ENCODE measurements around the gene TP53I13.

Gene TP53I13

DNA sequence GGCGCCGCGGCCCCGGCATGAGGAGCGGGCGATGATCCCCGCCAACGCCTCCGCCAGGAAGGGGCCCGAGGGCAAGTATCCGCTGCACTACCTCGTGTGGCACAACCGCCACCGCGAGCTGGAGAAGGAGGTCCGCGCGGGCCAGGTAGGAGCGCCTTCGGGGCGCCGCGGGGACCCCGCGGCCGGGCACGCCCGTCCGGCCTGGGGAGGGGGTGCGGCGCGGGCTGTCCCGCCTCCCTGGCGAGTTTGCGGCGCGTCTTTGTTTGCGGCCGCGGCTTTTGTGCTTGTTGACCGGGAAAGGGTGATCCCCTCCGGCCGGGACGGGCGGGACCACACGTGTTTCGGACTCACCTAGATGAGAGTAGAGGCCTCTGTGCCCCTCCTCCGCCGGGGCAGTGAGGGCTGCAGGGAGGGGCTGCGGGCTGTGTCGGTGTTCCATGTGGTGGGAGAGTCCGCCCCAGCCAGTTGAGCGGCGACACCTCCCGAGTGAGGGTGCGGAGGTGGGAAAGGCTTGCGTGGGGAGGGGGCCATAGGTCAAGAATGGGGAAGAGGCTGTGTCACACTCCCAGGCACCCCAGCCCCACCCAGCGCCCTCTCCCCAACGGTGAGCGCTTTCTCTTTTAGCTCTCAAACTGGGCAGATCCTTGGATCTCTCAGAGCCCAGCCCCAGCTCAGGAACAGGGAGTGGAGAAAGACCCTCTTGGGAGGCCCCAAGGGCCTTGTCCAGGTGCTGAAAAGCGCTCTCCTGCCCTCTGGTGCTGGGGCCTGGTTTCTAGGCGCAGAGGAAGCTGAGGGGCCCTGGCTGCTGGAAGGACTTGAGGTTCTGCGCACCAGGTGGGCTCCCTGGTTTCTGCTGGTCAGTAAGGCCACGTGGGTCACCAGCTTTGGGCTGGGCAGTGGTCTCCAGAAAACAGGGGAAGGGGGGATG, 25.4 kb downstream of the TP53I13 start:
- DNase-seq, result peak in 3 of 4 experiments; percentile 17 to 50 (median 26)

DNA sequence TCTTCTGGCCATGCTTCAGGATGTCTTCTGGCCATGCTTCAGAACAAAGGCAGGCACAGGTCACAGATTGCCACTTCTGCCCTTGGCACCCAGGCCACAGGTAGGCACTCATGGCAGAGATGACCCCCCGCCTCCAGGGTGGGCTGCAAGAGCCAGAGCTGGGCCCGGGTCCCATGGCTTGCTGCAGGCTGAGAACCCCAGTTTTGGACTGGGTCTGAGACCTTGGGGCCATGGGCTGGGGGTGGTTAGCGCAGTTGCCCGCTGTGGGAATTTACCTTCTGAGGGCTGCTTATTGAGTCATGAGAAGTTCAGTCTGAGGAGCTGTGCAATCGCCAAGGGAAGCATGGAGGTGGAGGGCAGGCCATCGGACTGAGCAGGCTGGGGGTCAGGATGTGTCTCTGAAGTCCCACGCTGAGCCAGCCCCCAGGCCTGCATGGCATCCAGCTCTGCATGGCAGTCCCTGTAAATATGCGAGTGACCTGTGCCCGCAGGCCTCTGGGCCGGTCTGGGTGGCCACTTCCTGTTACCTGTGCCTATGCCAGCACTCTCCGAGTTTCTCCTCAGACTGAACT, 26.1 kb downstream of the TP53I13 start:
- DNase-seq, result no peak

DNA sequence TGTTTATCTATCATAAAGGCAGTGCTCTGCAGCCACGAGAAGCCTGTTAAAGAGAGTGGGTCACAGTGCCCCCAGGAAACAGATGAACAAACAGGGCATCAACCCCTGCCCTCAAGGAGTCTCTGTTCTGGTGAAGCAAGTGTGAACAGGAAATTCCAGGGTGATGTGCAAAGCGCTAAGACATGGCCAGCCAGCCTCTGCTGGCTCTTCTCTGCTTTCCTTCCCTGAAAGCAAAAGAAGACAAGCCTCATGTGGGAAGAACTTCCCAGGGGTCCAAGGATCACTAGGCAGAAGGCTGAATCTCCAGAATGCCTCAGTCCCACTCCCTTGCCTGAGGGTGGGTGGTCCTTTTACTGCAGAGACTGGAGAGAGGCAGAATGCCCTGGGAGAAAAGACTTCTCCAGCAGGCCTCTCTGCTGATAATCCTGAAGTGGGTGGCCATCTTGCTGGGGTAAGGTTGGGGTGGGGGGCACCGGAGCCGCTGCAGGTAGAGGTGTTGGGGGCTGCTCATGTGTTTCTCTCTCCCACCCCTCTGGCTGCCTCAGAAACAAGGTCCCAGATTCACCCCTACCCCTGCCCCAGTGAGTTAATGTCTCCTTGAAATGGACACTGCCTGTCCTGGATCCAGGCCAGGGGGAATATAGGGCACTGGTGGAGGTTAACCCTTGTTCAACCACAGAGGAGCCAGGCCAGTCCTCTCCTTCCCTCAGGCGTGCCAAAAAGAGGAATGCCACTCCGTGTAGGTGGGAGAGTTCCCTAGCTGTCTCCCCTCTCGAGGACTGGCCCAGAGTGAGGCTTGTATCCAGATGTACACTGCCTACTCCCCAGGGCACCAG, 26.8 kb downstream of the TP53I13 start:
- no peak for DNase-seq

DNA sequence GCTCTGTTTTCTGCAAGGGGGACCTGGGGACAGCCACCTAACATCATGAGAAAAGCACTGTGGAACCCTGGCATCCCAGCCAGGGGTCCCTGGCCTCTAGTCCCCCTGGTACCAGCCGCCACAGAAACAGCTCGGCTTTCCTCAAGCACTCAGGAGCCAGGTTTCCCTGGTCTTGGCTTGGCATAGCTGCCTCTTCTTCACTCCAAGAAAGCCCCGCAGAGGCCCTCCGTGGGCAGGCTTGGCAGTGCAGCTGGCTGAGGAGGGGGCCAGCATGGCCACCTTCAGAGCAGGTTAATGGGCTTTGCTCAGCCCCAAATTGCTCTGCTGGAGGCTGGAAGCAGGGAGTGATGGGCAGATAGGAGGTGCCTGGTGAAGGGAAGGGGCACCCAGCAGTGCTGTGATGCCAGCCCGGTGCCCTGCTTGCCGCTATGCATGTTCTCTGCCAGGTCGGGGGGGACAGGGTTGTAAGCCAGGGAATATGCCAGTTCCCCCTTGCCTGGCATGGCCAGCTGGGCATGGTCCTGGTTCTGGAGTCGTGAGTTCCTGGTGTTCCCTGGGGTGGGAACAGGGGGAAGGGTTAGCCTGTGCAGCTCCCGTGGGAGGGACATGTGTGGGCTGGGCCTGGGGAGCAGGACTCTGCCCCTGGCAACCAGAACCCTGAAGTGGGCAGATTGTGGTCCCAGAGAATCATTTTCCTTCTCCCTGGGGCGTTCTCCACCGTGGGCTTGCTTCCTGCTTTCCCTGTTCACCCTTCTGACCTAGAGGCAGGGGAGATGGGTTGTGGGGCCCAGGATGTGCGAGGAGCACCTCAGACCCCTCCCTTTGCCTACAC, 27.7 kb downstream of the TP53I13 start:
- DNase-seq, result no peak

DNA sequence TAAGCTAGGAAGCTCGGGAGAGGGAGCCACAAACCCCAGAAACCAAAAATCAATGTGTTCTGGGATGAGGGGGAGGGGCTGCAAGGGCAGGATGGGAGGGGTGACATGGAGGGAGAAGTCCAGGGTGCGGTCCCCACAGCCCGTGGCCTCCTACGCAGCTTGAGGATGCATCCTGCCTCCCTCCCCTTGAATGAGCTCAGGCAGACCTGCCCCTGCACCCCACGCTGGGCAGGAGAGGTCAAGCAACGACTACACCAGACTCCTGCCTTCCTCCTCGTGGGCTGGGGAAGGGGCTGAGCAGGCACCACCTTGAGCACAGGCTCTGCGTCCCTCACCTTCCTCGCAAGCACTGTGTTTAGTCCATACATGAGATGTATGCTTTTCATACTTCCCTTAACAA, 28.3 kb downstream of the TP53I13 start:
- DNase-seq, result no peak

DNA sequence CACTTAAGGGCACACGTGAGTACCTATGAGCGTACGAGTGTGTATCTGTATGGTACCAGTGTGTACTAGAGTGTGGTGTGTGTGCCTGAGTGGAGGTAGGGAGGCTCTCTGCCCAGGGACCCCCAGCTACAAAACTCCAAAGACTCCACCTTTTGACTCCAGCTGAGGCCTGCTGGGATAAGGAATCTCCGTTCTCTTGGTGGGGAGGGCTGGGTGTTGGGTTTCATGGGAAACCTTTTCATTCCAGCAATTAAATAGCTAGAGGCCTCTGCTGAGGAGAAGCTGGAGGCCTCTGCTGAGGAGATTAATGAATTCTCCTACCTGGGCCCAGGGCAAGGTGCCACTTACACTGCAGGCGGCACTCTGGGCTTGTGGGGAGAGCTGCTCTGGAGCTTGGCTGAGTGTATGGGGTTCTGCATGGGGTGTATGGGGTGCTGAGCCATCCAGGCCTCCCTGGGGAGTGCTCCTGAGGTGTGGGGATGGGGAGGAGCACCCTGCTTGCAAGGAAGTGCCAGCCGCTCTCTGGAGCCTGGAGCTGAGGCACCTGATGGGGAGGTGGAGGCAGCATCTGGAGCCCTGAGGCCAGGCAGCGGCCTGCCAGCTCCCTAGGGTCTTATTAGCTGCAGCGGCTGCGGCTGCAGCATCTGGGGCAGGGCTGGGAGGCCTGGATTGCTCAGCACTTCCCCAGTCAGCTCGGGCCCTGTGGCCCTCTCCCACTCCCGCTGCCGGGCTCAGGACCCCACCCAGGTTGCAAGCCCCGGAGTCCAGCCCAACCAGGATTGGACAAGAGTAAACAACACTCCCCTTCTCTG, 29.1 kb downstream of the TP53I13 start:
- DNase-seq, result no peak

DNA sequence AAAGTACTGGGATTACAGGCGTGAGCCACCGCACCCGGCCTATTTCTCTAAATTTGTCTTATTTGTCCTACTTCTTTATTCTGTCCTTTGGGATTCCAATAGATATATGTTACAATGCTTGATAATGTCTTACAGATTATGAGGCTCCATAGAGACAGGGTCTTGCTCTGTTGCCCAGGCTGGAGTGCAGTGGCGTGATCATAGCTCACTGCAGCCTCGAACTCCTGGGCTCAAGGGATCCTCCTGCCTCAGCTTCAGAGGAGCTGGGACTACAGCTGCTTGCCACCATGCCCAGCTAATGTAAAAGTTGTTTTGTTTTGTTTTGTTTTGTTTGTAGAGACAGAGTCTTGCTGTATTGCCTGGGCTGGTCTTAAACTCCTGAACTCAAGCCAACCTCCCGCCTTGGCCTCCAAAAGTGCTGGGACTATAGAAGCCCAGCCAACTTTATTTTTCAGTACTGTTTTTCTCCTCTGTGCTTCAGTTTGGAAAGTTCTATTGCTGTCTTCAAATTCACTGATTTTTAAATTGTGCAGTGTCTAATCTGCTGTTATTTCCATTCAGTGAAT, 34.7 kb downstream of the TP53I13 start:
- no peak for DNase-seq

DNA sequence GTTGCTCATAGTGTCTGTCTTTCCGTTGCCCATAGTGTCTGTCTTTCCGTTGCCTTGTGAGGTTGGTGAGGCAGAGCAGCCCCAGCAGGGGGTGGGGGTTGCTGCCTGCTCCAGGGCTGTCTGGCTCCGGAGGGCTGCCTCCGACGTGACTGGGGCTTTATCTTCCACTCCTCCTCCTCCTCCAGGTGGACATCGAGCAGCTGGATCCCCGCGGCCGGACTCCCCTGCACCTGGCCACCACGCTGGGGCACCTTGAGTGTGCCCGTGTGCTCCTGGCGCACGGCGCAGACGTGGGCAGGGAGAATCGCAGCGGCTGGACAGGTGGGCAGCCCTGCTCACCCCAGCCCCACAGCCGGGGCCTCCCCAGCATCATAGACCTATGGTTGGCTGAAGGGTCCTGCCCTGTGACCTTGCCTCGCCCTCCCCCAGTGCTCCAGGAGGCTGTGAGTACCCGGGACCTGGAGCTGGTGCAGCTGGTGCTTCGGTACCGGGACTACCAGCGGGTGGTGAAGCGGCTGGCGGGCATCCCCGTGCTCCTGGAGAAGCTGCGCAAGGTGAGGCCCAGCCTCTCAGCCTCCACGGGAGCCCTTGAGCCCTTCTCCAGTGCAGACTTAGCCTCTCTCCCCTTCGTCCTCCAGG, 39.2 kb downstream of the TP53I13 start:
- no peak for DNase-seq

DNA sequence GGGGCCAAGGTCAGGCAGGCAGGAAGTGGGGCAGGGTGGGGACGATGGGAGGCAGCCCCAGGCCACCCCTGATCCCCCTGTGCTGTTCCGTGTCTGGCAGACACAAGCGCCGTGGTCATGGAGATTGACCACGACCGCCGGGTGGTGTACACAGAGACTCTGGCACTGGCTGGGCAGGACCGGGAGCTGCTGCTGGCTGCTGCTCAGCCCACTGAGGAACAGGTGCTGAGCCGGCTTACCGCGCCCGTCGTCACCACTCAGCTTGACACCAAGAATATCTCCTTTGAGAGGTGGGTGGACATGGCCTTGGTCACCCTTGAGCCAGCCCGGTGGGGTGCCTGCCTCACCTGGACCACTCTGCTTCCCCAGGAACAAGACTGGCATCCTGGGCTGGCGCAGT, 40.5 kb downstream of the TP53I13 start:
- no peak for DNase-seq

DNA sequence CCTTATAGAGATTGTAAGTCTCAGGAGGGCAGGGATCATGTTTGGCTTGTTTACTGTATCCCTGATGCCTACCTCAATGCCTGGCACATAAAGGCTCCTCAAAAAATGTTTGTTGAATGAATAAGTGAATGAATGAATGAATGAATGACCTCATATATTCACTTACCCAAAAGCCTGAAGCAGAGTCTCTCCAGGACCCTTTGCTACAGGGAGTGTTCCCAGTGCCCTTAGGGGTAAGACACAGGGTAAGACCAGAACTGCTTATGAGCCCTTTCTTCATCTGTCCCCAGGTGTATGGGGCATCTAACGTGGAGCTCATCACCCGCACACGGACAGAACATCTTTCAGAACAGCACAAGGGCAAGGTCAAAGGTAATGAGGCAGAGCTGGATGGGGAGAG, 41.9 kb downstream of the TP53I13 start:
- DNase-seq, result no peak

DNA sequence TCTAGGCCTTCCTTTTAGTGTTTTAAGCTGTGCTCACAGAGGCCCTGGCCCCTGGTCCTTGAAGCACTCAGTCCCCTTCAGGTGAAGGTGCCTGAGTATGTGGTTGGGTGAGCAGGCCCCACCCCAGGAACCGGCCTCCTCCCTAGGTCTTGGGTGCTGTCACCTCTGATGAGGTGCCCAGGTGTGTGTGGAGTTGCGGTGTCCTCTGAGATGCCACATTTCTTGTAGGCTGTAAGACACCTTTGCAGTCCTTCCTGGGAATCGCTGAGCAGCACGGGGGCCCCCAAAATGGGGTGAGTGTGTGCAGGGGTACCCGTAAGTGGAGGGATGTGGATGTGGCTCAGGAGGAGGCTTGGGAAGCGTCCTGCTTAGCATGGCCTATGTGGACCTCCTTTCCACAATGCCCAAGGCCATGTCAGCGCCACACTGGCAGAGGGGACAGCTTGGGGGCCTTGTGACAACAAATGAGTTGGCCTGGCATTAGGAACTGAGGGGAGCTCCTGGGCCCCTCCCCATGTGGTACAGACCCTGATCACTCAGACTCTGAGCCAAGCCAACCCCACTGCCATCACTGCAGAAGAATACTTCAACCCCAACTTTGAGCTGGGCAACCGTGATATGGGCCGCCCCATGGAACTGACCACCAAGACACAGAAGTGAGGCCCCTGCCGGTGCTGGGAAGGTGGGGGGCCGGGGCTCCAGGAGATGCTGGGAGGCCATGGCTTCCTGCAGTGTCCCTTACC, 43.0 kb downstream of the TP53I13 start:
- no peak for DNase-seq

DNA sequence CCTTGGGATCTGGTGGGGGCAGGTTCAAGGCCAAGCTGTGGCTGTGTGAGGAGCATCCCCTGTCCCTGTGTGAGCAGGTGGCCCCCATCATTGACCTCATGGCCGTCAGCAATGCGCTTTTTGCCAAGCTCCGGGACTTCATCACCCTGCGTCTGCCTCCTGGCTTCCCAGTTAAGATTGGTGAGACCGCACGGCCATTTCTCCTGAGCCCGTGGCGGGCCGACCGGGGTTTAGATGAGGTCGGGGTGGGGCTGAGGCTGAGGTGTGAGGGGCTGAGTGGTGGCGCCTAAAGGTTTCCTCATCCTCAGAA, 43.5 kb downstream of the TP53I13 start:
- no peak for DNase-seq

DNA sequence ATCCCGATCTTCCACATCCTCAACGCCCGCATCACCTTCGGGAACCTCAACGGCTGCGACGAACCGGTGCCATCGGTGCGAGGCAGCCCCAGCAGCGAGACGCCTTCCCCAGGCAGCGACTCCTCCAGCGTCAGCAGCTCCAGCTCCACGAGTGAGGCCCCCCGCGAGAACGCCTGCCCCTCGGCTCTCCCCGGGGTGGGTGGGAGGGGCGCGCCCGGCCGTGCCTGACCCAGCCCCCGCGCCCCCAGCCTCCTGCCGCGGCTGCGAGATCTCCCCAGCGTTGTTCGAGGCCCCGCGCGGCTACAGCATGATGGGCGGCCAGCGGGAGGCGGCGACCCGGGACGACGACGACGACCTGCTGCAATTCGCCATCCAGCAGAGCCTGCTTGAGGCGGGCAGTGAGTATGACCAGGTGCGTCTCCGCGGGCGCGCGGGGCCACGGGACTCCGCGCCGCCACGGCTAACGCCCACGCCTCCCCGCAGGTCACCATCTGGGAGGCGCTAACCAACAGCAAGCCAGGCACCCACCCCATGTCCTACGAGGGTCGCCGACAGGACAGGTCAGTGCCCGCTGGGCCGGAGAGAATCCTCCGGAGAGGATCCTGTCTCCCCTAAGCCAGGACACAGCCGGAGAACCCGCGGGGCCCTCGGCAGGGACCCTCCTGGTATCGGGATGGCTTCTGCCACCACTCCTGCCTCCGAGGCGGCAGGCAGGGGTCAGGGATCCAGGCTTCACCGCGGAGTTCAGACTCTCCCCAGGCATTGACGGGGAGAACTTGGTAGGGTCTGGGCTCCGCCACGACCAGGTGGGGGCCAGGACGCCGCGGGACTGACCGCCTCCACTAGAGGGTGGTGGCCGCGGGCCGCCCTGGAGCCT, 44.1 kb downstream of the TP53I13 start:
- DNase-seq, result no peak

DNA sequence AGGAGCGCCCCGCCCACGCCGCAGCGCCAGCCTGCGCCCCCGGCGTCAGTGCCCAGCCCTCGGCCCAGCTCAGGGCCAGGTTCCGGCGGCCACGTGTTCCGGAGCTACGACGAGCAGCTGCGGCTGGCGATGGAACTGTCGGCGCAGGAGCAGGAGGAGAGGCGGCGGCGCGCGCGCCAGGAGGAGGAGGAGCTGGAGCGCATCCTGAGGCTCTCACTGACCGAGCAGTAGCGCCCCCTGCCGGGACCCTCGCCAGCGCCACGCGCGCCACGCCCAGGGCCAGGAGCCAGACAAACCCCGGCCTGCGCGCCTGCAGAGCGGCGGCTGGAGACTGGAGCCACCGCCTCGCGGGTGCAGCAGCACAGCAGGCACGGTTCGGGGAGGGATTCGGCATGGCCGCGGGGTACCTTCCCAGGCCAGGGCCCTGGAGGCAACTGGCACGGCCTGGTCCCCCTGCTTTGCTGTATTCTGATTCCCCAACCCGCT, 44.9 kb downstream of the TP53I13 start:
- peak; percentile 94 to 98 (median 96) for DNase-seq

DNA sequence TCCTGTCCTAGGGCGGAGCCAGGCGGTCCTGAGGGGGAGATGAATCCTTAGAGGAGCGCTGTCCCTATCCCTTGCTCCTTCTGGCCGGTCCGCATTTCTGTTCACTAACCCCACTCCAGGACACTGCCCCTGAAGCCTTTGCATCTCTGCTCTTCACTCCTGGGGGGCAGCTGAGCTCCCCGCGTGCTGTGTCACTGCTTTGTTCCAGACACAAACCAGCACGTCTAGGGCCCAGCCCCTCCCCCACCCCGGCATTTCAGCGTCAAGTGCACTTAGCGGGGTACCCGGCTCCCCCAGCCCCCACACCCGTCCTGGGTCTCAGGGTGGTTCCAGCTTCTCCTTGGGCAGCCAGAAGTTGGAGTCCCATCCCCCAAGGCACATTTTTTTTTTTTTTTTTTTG, 45.4 kb downstream of the TP53I13 start:
- no peak for DNase-seq

DNA sequence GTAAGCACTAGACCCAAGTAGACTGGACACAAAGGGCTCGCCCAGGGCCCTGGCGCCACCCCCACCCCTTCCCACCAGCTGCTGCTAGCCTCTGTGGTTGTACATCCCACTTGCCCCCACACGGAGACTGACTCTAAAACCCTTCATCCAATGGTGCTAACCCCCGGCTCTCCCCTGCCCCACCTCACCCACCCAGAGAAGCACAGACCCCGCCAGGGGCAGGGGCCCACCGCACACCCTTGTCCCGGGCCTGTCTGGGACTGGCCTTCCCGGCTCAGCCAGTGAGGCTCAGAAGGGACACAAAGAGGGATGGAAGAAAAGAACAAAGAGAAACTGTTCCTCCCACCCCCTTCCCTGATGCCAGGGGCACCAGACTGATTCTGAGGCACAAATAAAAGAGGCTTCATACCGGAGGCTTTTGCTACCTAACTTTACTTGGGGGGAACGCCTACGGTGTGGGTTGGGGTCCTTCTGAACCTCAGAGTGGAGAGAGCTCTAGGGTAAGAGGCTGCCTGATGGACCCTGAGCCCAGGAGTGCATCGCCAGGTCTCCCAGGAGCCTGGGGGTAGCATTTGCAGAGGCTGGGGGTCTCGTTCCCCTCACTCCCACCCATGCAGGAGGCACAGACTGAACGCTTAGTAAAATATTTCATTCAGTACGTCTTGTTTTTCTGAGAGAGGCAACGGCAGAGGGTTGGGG, 46.0 kb downstream of the TP53I13 start:
- DNase-seq, result no peak

DNA sequence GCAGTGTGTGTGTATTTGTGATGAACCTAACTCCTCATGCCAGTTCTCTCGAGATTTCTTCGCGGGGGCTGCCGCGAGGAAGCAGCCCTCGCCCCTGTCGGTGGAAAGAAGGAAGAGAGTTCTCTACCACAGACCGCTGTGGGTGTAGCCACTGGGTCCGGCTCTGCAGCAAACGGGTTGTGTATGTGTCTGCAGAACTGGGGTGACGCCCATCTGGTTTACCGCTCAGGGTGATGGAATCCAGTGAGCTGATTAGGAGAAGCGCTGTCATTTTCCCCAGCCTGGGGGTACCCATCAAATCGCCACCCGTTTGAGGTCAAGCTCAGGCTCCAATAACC, 46.5 kb downstream of the TP53I13 start:
- DNase-seq, result peak; percentile 67 to 82 (median 80)

Data from suppressor macrophage (primary cell).